ENCODE results near the gene SPINK2. TPM values are rescaled to one million over a fixed set of nuclear protein-coding genes. Genes with fewer than 3 reads are reported as not detected.

SPINK2 gene
- total and polyA plus RNA-seq, 10 of the 15 experiments (the other 5 are each of a cell fraction or from before 2014, with no cell fraction given), result 0.13 to 1.0 (median 0.61) TPM; not detected in 1

DNA sequence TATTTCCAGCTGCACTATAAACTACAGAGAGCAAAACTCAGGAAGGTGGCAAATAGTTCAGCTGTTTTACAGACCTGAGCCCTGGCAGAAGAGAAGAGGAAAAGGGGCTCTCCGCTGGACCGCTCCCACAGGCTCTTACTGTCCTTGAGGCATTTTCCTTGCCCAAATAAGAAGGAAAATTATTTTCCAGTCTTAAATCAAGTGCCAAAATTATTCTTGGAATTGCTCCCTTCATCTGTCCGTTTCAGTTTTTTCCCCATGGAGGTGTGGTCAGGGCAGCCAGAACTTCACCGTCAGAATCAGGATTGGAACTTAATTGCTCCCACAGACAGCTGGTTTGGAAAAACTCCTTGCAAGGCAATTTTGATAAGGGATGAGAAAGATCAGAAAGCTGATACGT is 35.2 kb upstream of the SPINK2 start (continued):
- no peak for TF ChIP-seq RBBP5 (conservative IDR thresholded peaks at IDR 0.05)
- TF ChIP-seq KAT2A (conservative IDR thresholded peaks at IDR 0.05; ENCODE audit: control insufficient read depth, low read depth, low read length), result no peak
- TF ChIP-seq NFIC (IDR thresholded peaks at IDR 0.05; ENCODE audit: low read depth, low read length), result no peak
- TF ChIP-seq IRF5 (IDR thresholded peaks at IDR 0.05; ENCODE audit: borderline replicate concordance), result no peak
- TF ChIP-seq RAD51 (IDR thresholded peaks at IDR 0.05), result no peak
- no peak for TF ChIP-seq FOXK2 (IDR thresholded peaks at IDR 0.05)
- no peak for TF ChIP-seq EGR1 (IDR thresholded peaks at IDR 0.05; ENCODE audit: borderline replicate concordance in 1 of 2, low read depth in 2 of 2, low read length in 2 of 2)
- TF ChIP-seq ZBTB33 (IDR thresholded peaks at IDR 0.05), result no peak
- no peak for TF ChIP-seq NKRF (conservative IDR thresholded peaks at IDR 0.05)

Data from GM12878 (cell line).